ENCODE data around the gene HBA2. TPM values are rescaled to one million over a fixed set of nuclear protein-coding genes. Genes with fewer than 3 reads are reported as not detected.
"Not testable (repeated sequence)": the region's sequence is repeated elsewhere in the genome, so short reads cannot be mapped to it uniquely, and the experiment has no call there.

The HBA2 gene
- total and polyA plus RNA-seq, 2 experiments from 2014 or later, result 1.9 to 7.8 TPM

DNA sequence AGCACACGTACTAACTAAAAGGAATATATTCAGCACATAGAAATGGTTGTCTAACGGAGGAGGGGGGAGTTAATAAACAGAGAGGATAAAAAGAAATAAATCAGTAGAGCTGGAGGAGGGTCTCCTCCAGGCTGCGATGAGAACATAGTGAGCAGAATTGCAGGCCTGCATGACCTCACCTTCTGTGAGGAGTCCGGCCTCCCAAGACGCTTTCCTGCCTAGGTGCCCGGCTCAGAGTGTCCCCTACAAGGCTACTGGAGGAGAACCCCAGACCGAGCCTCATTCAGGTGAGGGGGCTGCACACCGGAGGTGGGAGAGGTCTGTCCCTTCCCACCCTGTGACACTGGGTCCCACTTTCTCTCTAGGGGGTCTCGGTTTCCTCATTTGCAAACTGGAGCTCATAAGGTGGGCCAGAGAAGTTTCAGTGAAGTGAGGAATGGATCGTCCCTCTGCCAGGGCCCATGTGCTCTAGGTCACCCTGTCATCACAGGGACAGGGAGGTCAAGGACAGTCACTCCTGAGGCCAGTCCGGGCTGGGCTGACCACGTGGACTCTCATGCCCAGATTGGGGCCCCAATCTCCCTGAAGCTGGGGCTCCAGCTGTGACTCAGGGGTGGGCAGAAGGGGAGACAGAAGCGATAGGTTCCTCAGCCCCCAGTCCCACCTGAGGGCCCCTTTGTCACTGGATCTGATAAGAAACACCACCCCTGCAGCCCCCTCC is 10.2 kb upstream of the HBA2 start:
- Histone ChIP-seq H3K9me2 (ENCODE audit: insufficient read depth) (no peaks in the 10 kb centered on the region), H3K27ac (ENCODE audit: low read depth) (no peak overlapping the region), H3K79me2 (replicated peaks; ENCODE audit: insufficient read depth) (no peaks in the 10 kb centered on the region), H3F3A (replicated peaks; ENCODE audit: low read depth) (peaks cover 9% of the 10 kb centered on the region), H3K4me1 (ENCODE audit: insufficient read depth) (peaks cover 14% of the 10 kb centered on the region; the same call in 1 of the 2 replicates), H4K20me1 (replicated peaks; ENCODE audit: insufficient read depth) (no peaks in the 10 kb centered on the region; the same call in 1 of the 2 replicates), H3K4me2 (no peak overlapping the region), H3K4me3 (no peak overlapping the region), H3K27me3 (ENCODE audit: insufficient read depth) (peaks cover 60% of the 10 kb centered on the region), H3K36me3 (ENCODE audit: insufficient read depth) (no peaks in the 10 kb centered on the region), H2AFZ (no peak overlapping the region)
- no peaks in the 10 kb centered on the region for H3K36me3 Mint-ChIP-seq (ENCODE audit: low read depth)
- H3K27me3 Mint-ChIP-seq (ENCODE audit: insufficient read depth, low read depth, poor library complexity), result peaks cover 35% of the 10 kb centered on the region
- DNase-seq (ENCODE audit: low spot score) (no peak), ATAC-seq (no peak)
- peaks cover 10% of the 10 kb centered on the region for H3K4me1 Mint-ChIP-seq
- H3K4me3 Mint-ChIP-seq, result no peak overlapping the region; the same call in 2 of the 3 replicates
- no peak for TF ChIP-seq EZH2phosphoT487 (IDR thresholded peaks at IDR 0.05; ENCODE audit: unreplicated experiment)
- TF ChIP-seq ZNF114 (CRISPR knock-in tag; IDR thresholded peaks at IDR 0.05), result no peak
- TF ChIP-seq, protein P1, sequence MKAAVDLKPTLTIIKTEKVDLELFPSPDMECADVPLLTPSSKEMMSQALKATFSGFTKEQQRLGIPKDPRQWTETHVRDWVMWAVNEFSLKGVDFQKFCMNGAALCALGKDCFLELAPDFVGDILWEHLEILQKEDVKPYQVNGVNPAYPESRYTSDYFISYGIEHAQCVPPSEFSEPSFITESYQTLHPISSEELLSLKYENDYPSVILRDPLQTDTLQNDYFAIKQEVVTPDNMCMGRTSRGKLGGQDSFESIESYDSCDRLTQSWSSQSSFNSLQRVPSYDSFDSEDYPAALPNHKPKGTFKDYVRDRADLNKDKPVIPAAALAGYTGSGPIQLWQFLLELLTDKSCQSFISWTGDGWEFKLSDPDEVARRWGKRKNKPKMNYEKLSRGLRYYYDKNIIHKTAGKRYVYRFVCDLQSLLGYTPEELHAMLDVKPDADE (IDR thresholded peaks at IDR 0.05), result no peak
- TF ChIP-seq, protein P2, sequence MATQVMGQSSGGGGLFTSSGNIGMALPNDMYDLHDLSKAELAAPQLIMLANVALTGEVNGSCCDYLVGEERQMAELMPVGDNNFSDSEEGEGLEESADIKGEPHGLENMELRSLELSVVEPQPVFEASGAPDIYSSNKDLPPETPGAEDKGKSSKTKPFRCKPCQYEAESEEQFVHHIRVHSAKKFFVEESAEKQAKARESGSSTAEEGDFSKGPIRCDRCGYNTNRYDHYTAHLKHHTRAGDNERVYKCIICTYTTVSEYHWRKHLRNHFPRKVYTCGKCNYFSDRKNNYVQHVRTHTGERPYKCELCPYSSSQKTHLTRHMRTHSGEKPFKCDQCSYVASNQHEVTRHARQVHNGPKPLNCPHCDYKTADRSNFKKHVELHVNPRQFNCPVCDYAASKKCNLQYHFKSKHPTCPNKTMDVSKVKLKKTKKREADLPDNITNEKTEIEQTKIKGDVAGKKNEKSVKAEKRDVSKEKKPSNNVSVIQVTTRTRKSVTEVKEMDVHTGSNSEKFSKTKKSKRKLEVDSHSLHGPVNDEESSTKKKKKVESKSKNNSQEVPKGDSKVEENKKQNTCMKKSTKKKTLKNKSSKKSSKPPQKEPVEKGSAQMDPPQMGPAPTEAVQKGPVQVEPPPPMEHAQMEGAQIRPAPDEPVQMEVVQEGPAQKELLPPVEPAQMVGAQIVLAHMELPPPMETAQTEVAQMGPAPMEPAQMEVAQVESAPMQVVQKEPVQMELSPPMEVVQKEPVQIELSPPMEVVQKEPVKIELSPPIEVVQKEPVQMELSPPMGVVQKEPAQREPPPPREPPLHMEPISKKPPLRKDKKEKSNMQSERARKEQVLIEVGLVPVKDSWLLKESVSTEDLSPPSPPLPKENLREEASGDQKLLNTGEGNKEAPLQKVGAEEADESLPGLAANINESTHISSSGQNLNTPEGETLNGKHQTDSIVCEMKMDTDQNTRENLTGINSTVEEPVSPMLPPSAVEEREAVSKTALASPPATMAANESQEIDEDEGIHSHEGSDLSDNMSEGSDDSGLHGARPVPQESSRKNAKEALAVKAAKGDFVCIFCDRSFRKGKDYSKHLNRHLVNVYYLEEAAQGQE (IDR thresholded peaks at IDR 0.05; ENCODE audit: unreplicated experiment), result no peak
- no peak for TF ChIP-seq POLR2AphosphoS5 (IDR thresholded peaks at IDR 0.05; ENCODE audit: low read depth)
- TF ChIP-seq EZH2 (IDR thresholded peaks at IDR 0.05; ENCODE audit: low read depth, unreplicated experiment), result no peak
- no peak for TF ChIP-seq ZNF331 (CRISPR knock-in tag; IDR thresholded peaks at IDR 0.05; ENCODE audit: low read depth)
- TF ChIP-seq, protein P3, sequence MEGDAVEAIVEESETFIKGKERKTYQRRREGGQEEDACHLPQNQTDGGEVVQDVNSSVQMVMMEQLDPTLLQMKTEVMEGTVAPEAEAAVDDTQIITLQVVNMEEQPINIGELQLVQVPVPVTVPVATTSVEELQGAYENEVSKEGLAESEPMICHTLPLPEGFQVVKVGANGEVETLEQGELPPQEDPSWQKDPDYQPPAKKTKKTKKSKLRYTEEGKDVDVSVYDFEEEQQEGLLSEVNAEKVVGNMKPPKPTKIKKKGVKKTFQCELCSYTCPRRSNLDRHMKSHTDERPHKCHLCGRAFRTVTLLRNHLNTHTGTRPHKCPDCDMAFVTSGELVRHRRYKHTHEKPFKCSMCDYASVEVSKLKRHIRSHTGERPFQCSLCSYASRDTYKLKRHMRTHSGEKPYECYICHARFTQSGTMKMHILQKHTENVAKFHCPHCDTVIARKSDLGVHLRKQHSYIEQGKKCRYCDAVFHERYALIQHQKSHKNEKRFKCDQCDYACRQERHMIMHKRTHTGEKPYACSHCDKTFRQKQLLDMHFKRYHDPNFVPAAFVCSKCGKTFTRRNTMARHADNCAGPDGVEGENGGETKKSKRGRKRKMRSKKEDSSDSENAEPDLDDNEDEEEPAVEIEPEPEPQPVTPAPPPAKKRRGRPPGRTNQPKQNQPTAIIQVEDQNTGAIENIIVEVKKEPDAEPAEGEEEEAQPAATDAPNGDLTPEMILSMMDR (conservative IDR thresholded peaks at IDR 0.05; ENCODE audit: low read depth in 2 of 2), result no peak
- no peak for TF ChIP-seq STAT1 (IDR thresholded peaks at IDR 0.05; ENCODE audit: unreplicated experiment)
- no peak for TF ChIP-seq NANOG (IDR thresholded peaks at IDR 0.05; ENCODE audit: borderline replicate concordance)
- no peak overlapping the region for H3K27ac Mint-ChIP-seq
- H3K9me3 Mint-ChIP-seq, result no peaks in the 10 kb centered on the region

DNA sequence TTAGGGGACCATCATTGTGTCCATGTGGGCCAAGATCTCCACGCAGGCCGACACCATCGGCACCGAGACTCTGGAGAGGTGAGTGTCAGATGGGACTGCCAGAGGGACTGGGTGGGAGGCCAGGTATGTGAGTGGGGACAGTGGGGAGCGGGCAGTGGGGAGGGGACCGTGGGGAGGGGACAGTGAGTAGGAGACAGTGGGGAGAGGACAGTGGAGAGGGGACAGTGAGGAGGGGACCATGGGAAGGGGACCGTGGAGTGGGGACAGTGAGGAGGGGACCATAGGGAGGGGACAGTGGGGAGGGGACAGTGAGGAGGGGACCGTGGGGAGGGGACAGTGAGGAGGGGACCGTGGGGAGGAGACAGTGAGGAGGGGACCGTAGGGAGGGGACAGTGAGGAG is 9.5 kb upstream of the HBA2 start:
- H3K36me3 Mint-ChIP-seq (ENCODE audit: low read depth); H4K20me1 ChIP-seq (replicated peaks; ENCODE audit: insufficient read depth); H3K4me3 Mint-ChIP-seq; H3K36me3 ChIP-seq (ENCODE audit: insufficient read depth); H3K27ac Mint-ChIP-seq; ATAC-seq; H2AFZ ChIP-seq; DNase-seq (ENCODE audit: low spot score); H3K9me2 ChIP-seq (ENCODE audit: insufficient read depth); H3K27ac ChIP-seq (ENCODE audit: low read depth); H3K79me2 ChIP-seq (replicated peaks; ENCODE audit: insufficient read depth); H3K4me2 ChIP-seq; H3K4me3 ChIP-seq; H3F3A ChIP-seq (replicated peaks; ENCODE audit: low read depth); H3K9me3 Mint-ChIP-seq: not testable (repeated sequence)
- Mint-ChIP-seq H3K4me1 (peaks cover 12% of the 10 kb centered on the region), H3K27me3 (ENCODE audit: insufficient read depth, low read depth, poor library complexity) (peaks cover 43% of the 10 kb centered on the region)
- Histone ChIP-seq H3K27me3 (ENCODE audit: insufficient read depth) (peaks cover 60% of the 10 kb centered on the region), H3K4me1 (ENCODE audit: insufficient read depth) (peaks cover 21% of the 10 kb centered on the region; the same call in 1 of the 2 replicates)

DNA sequence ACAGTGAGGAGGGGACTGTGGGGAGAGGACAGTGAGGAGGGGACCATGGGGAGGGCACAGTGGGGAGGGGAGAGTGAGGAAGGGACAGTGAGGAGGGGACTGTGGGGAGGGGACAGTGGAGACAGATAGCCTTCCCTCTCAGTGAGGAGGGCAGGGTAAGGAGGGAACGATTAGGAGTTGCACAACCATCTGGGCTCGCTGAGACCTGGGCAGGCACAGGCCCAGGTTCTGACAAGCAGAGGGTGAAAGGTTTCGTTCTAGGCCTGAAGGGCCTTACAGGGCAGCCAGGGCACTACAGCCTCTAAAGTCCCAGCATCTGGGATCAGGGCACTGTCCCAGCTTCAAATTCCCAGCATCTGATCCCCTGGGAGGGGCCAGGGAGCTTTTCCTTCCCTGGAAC is 9.0 kb upstream of the HBA2 start:
- not testable (repeated sequence) for H3K36me3 ChIP-seq (ENCODE audit: insufficient read depth); H3K27ac ChIP-seq (ENCODE audit: low read depth); H3K9me3 Mint-ChIP-seq; H3K27ac Mint-ChIP-seq; H4K20me1 ChIP-seq (replicated peaks; ENCODE audit: insufficient read depth); H3K36me3 Mint-ChIP-seq (ENCODE audit: low read depth); H2AFZ ChIP-seq; H3F3A ChIP-seq (replicated peaks; ENCODE audit: low read depth); H3K4me3 ChIP-seq; DNase-seq (ENCODE audit: low spot score); H3K9me2 ChIP-seq (ENCODE audit: insufficient read depth); ATAC-seq; H3K4me3 Mint-ChIP-seq; H3K79me2 ChIP-seq (replicated peaks; ENCODE audit: insufficient read depth); H3K4me2 ChIP-seq
- peaks cover 48% of the 10 kb centered on the region for H3K27me3 Mint-ChIP-seq (ENCODE audit: insufficient read depth, low read depth, poor library complexity)
- H3K4me1 Mint-ChIP-seq, result peaks cover 17% of the 10 kb centered on the region
- peaks cover 61% of the 10 kb centered on the region for H3K27me3 ChIP-seq (ENCODE audit: insufficient read depth)
- H3K4me1 ChIP-seq (ENCODE audit: insufficient read depth), result peaks cover 27% of the 10 kb centered on the region; the same call in 1 of the 2 replicates
